Measurements from ENCODE around the gene WASL. TPM values are rescaled to one million over a fixed set of nuclear protein-coding genes. Genes with fewer than 3 reads are reported as not detected.

The WASL gene
- total and polyA plus RNA-seq, 2 of the 13 experiments (the other 11 are each of a cell fraction or from before 2014, with no cell fraction given): 7.9 to 12.8 TPM

GRCh38 chr7:123682690-123683089 lies 66.1 kb downstream of the WASL start:
- FAIRE-seq: peak; percentile 54
- no peaks in the 10 kb centered on the region for H4K20me1 ChIP-seq (ENCODE audit: insufficient read depth, low read length)
- in situ Hi-C loops (cut with HindIII; ENCODE audit: extremely low pct_ligation_motif_present, low pct_unique_long_range_greater_than_20kb) (no loop called here), intact Hi-C loops (cut with micrococcal nuclease; ENCODE audit: unreplicated experiment) (loop anchor here (1.0 to 2.0 kb wide), 5 partner anchors 48 to 190 kb away; no protein-coding TSS in a partner anchor)
- no peaks in the 10 kb centered on the region for H3K79me2 ChIP-seq (ENCODE audit: insufficient read depth, low read length)
- H3K9ac ChIP-seq (ENCODE audit: insufficient read depth, low read depth, low read length): no peak overlapping the region
- POLR2A ChIA-PET: interaction anchor here (0.7 kb wide), 1 partner anchor 66 kb away, joined by 4 read pairs; the partner anchor contains the start of gene WASL
- WGBS (ENCODE audit: low lambda C conversion rate): 97% methylated on average over 1 of the region's 1 CpG
- no peaks in the 10 kb centered on the region for H3K27me3 ChIP-seq (ENCODE audit: control insufficient read depth in 1 of 2, insufficient read depth in 2 of 2, low read length in 2 of 2)
- H3K36me3 ChIP-seq (replicated peaks in 1 of 2; ENCODE audit: control insufficient read depth in 1 of 2, insufficient read depth in 2 of 2, low read length in 2 of 2): peaks cover 4 to 11% of the 10 kb centered on the region in 2 experiments; a peak in 3 of 5 replicates
- DNase-seq (ENCODE audit: low spot score): peak; percentile 52
- BruUV-seq (replicated peaks): no TSS peak
- ATAC-seq: peak; percentile 66
- no peak overlapping the region for H3K27ac ChIP-seq (ENCODE audit: extremely low read length, insufficient read depth, low read length)
- H2AFZ ChIP-seq (ENCODE audit: low read length): no peak overlapping the region
- no peak overlapping the region for H3K4me2 ChIP-seq (ENCODE audit: low read depth, low read length)
- H3K4me1 ChIP-seq (ENCODE audit: insufficient read depth, low read length): 0 out of 2 replicates have a peak, but pooled peaks cover 8% of the 10 kb centered on the region
- CTCF ChIA-PET (ENCODE audit: low intra/inter-chr PET ratio, low total read pairs): interaction anchor here (0.9 to 2.6 kb wide), 3 partner anchors 174 to 189 kb away, joined by 3 to 22 read pairs (median 8); no protein-coding TSS in a partner anchor
- no peak overlapping the region for H3K4me3 ChIP-seq (replicated peaks in 1 of 3; ENCODE audit: insufficient read depth in 1 of 3, low read depth in 2 of 3, low read length in 3 of 3)
- no peaks in the 10 kb centered on the region for H3K9me3 ChIP-seq (ENCODE audit: low read length)
- TF ChIP-seq SP1 (IDR thresholded peaks at IDR 0.05) (no peak), SP1 (CRISPR knock-in tag; IDR thresholded peaks at IDR 0.05) (no peak), POLR2A (IDR thresholded peaks at IDR 0.05; ENCODE audit: insufficient read depth in 1 of 2, low read depth in 2 of 2, low read length in 2 of 2) (no peak), SMC3 (IDR thresholded peaks at IDR 0.05; ENCODE audit: low read length) (peak; percentile 46), ZNF33A (CRISPR knock-in tag; IDR thresholded peaks at IDR 0.05; ENCODE audit: borderline replicate concordance) (no peak), CTCF (CRISPR knock-in tag; IDR thresholded peaks at IDR 0.05) (peak; percentile 62), RAD21 (CRISPR knock-in tag; IDR thresholded peaks at IDR 0.05) (peak; percentile 52; the same call in 1 of the 2 replicates), STAG1 (CRISPR knock-in tag; IDR thresholded peaks at IDR 0.05) (peak; percentile 71)
